Measurements from ENCODE around the gene VWDE. TPM values are rescaled to one million over a fixed set of nuclear protein-coding genes. Genes with fewer than 3 reads are reported as not detected.

Gene VWDE
- total and polyA plus RNA-seq, 10 of the 15 experiments (the other 5 are each of a cell fraction or from before 2014, with no cell fraction given), result 0.74 to 2.1 (median 1.3) TPM

DNA sequence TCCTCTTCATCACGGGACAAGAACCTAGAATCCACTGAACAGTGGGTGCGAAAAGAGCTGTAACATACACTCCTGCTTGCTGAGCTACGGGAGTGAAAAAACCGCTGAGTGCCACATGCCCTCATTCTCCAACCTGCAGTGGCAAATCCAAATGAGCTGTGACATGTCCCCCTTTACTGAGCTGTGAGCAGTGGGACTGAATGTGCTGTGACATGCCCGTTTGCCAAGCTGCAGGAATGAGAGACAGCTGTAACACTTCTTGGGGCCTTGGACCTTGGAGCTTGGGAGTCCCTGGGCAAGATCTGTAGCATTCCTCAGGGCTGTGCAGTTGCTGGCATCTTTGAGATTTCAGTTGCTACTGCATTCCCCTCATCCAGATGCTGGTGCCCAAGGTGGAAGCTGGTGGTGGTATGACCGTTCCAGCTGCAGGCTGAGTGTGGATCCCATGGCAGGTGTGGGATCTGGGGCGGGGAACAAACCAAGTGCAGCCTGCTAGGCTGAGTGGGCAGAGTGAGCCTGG lies 107.6 kb downstream of the VWDE start (continued):
- TF ChIP-seq, protein P1, sequence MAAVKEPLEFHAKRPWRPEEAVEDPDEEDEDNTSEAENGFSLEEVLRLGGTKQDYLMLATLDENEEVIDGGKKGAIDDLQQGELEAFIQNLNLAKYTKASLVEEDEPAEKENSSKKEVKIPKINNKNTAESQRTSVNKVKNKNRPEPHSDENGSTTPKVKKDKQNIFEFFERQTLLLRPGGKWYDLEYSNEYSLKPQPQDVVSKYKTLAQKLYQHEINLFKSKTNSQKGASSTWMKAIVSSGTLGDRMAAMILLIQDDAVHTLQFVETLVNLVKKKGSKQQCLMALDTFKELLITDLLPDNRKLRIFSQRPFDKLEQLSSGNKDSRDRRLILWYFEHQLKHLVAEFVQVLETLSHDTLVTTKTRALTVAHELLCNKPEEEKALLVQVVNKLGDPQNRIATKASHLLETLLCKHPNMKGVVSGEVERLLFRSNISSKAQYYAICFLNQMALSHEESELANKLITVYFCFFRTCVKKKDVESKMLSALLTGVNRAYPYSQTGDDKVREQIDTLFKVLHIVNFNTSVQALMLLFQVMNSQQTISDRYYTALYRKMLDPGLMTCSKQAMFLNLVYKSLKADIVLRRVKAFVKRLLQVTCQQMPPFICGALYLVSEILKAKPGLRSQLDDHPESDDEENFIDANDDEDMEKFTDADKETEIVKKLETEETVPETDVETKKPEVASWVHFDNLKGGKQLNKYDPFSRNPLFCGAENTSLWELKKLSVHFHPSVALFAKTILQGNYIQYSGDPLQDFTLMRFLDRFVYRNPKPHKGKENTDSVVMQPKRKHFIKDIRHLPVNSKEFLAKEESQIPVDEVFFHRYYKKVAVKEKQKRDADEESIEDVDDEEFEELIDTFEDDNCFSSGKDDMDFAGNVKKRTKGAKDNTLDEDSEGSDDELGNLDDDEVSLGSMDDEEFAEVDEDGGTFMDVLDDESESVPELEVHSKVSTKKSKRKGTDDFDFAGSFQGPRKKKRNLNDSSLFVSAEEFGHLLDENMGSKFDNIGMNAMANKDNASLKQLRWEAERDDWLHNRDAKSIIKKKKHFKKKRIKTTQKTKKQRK (IDR thresholded peaks at IDR 0.05; ENCODE audit: low read depth, low read length), result no peak
- TF ChIP-seq, protein P2, sequence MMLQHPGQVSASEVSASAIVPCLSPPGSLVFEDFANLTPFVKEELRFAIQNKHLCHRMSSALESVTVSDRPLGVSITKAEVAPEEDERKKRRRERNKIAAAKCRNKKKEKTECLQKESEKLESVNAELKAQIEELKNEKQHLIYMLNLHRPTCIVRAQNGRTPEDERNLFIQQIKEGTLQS (IDR thresholded peaks at IDR 0.05; ENCODE audit: borderline replicate concordance, extremely low read depth, low read depth, low read length), result no peak
- TF ChIP-seq CBX5 (IDR thresholded peaks at IDR 0.05; ENCODE audit: low read depth) (no peak), NFYA (IDR thresholded peaks at IDR 0.05; ENCODE audit: borderline replicate concordance, low read depth, low read length) (no peak)

- TF ChIP-seq, protein P3, sequence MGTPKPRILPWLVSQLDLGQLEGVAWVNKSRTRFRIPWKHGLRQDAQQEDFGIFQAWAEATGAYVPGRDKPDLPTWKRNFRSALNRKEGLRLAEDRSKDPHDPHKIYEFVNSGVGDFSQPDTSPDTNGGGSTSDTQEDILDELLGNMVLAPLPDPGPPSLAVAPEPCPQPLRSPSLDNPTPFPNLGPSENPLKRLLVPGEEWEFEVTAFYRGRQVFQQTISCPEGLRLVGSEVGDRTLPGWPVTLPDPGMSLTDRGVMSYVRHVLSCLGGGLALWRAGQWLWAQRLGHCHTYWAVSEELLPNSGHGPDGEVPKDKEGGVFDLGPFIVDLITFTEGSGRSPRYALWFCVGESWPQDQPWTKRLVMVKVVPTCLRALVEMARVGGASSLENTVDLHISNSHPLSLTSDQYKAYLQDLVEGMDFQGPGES (IDR thresholded peaks at IDR 0.05), result no peak
- TF ChIP-seq SUZ12 (IDR thresholded peaks at IDR 0.05; ENCODE audit: unreplicated experiment) (no peak), MLLT1 (IDR thresholded peaks at IDR 0.05) (no peak)
- SMC1A ChIA-PET (ENCODE audit: uncharacterized antibody, unreplicated experiment), result no interaction called here
- Histone ChIP-seq H3K79me2 (ENCODE audit: control insufficient read depth, insufficient read depth, low read length) (no peaks in the 10 kb centered on the region), H3K4me3 (no peak overlapping the region), H3K4me1 (ENCODE audit: control insufficient read depth, insufficient read depth, low read length) (no peaks in the 10 kb centered on the region), H2AFZ (ENCODE audit: control insufficient read depth, low read depth, low read length) (no peak overlapping the region), H3K9ac (ENCODE audit: control insufficient read depth, insufficient read depth, low read length) (no peak overlapping the region), H3K36me3 (ENCODE audit: control insufficient read depth in 2 of 2, insufficient read depth in 2 of 2, low read length in 1 of 2) (no peaks in the 10 kb centered on the region), H3K27ac (ENCODE audit: control insufficient read depth, insufficient read depth) (no peak overlapping the region), H4K20me1 (ENCODE audit: control insufficient read depth, insufficient read depth) (no peaks in the 10 kb centered on the region), H3K9me3 (replicated peaks; ENCODE audit: control insufficient read depth, insufficient read depth, low read length) (no peaks in the 10 kb centered on the region; the same call in 2 of the 3 replicates), H3K4me2 (ENCODE audit: control insufficient read depth, insufficient read depth) (no peak overlapping the region), H3K27me3 (replicated peaks in 1 of 2; ENCODE audit: control insufficient read depth in 2 of 2, insufficient read depth in 2 of 2, low read length in 1 of 2) (no peaks in the 10 kb centered on the region; a peak in 3 of 4 replicates)
- no TSS peak for BruUV-seq (replicated peaks)
- FAIRE-seq, result no peak
- WGBS (ENCODE audit: insufficient coverage, insufficient replicate concordance, low lambda C conversion rate, missing lambda C conversion rate), result 0% methylated on average over 2 of the region's 2 CpGs
- POLR2A ChIA-PET, result no interaction called here
- RAD21 ChIA-PET (ENCODE audit: unreplicated experiment), result no interaction called here
- ATAC-seq, result no peak
- in situ Hi-C loops (cut with MboI) (no loop called here), intact Hi-C loops (cut with micrococcal nuclease; ENCODE audit: unreplicated experiment) (no loop called here)
- CTCF ChIA-PET, result no interaction called here
- DNase-seq (ENCODE audit: low read depth, low spot score), result no peak
Observed at GRCh38 chr7:12294701-12295100, 109.0 kb downstream of the VWDE start.

Data from GM12878 (cell line).